ENCODE measurements around the gene PARVA. TPM values are rescaled to one million over a fixed set of nuclear protein-coding genes. Genes with fewer than 3 reads are reported as not detected.

PARVA gene
- polyA plus RNA-seq, 1 experiment: 142 TPM

DNA sequence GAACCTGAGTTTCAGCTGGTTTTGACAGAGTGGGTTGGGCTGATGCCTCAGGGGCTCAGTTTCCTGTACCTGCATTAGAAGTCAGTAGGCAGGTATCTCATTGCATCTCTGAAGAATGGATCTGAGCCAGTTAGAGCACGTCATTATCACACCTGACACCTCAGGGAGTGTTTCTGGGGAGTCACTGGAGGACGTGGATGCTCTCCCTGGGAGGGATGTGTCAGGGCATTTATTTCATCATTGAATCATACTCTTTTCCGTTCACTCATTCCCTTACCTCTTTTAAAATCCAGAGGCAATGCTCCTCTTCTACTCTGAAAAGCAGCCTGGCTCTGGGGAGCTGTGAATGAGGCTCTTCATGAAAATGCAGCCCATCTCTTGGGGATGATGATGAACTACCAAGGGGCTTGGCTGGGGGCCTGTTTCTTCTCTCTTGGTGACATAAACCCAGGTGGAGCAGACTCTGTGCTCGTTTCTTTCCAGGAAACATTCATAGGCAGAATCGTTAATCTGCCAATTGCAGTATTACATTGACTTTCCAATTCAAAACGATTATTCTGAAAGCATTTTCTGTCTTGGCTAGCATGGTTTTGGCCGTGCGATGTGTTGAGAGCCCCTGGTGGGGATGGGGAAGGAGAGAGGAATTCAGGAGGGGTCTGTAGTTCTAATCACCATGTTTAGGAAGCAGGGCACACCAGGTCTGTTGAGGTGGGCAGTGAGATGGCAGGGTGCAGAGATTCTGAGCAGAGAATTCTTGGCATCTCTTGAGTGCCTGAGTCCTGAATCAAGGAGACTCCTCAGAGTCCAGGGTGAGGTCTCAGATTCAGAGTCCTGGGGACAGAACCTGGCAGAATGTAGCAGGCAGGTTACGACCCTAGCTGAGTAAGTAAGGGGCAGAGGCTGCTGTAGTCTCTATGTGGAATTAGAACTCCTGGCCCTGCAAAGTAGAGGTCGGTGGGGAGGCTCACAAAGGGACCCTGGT lies 12.6 kb downstream of the PARVA start:
- POLR2A ChIA-PET: interaction anchor here (1.5 kb wide), 1 partner anchor 13 kb away, joined by 6 read pairs; the partner anchor contains the start of gene PARVA
- H3K4me3 ChIP-seq (ENCODE audit: low read depth, low read length): no peak overlapping the region
- H3K27ac ChIP-seq (ENCODE audit: low read depth, low read length): peak overlapping the region; percentile 33
- TF ChIP-seq, protein P1, sequence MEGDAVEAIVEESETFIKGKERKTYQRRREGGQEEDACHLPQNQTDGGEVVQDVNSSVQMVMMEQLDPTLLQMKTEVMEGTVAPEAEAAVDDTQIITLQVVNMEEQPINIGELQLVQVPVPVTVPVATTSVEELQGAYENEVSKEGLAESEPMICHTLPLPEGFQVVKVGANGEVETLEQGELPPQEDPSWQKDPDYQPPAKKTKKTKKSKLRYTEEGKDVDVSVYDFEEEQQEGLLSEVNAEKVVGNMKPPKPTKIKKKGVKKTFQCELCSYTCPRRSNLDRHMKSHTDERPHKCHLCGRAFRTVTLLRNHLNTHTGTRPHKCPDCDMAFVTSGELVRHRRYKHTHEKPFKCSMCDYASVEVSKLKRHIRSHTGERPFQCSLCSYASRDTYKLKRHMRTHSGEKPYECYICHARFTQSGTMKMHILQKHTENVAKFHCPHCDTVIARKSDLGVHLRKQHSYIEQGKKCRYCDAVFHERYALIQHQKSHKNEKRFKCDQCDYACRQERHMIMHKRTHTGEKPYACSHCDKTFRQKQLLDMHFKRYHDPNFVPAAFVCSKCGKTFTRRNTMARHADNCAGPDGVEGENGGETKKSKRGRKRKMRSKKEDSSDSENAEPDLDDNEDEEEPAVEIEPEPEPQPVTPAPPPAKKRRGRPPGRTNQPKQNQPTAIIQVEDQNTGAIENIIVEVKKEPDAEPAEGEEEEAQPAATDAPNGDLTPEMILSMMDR (IDR thresholded peaks at IDR 0.05; ENCODE audit: low read depth, low read length): no peak
- CTCF ChIA-PET: interaction anchor here (1.3 kb wide), 1 partner anchor 13 kb away, joined by 3 read pairs; the partner anchor contains the start of gene PARVA
- DNase-seq (ENCODE audit: low read depth, low spot score): no peak
- no peaks in the 10 kb centered on the region; the same call in 1 of the 2 replicates for H3K9me3 ChIP-seq (ENCODE audit: control insufficient read depth, insufficient read depth, low read length)
- no peaks in the 10 kb centered on the region for H3K27me3 ChIP-seq (ENCODE audit: control insufficient read depth, insufficient read depth, low read length)

- no peaks in the 10 kb centered on the region for H3K27me3 ChIP-seq (ENCODE audit: control insufficient read depth, insufficient read depth, low read length)
- ChIA-PET POLR2A (interaction anchor here (1.5 kb wide), 1 partner anchor 14 kb away, joined by 6 read pairs; the partner anchor contains the start of gene PARVA), CTCF (interaction anchor here (1.3 kb wide), 1 partner anchor 14 kb away, joined by 3 read pairs; the partner anchor contains the start of gene PARVA)
- TF ChIP-seq, protein P1 (IDR thresholded peaks at IDR 0.05; ENCODE audit: low read depth, low read length): no peak
- peak overlapping the region; percentile 42 for H3K27ac ChIP-seq (ENCODE audit: low read depth, low read length)
- DNase-seq (ENCODE audit: low read depth, low spot score): no peak
- H3K9me3 ChIP-seq (ENCODE audit: control insufficient read depth, insufficient read depth, low read length): no peaks in the 10 kb centered on the region; the same call in none of the 2 replicates
- H3K4me3 ChIP-seq (ENCODE audit: low read depth, low read length): no peak overlapping the region
Observed at GRCh38 chr11:12390687-12391110, 13.3 kb downstream of the PARVA start.

DNA sequence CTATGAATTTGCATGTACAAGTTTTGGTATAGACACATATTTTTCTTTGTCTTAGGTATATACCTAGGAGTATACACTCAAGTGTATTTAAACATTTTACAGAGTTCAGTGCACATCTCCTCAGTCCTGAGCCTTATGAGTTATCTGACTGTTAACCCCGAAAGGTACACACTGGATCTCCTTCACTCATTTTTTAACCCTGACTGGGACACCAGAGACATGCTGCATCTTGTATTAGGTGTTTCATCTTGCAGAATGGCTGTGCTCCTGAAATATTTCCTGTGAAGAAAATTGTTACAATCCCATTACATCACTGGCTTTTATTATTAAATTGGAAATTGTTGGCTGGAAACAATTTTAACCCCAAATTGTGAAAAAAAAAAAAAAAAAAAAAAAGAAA lies 15.3 kb downstream of the PARVA start:
- Histone ChIP-seq H3K9me3 (ENCODE audit: control insufficient read depth, insufficient read depth, low read length) (no peaks in the 10 kb centered on the region; the same call in none of the 2 replicates), H3K27ac (ENCODE audit: low read depth, low read length) (no peak overlapping the region), H3K27me3 (ENCODE audit: control insufficient read depth, insufficient read depth, low read length) (no peaks in the 10 kb centered on the region), H3K4me3 (ENCODE audit: low read depth, low read length) (no peak overlapping the region)
- CTCF ChIA-PET: interaction anchor here (0.5 to 1.4 kb wide), 2 partner anchors 19 to 61 kb away, joined by 3 read pairs; no protein-coding TSS in a partner anchor
- DNase-seq (ENCODE audit: low read depth, low spot score): no peak
- POLR2A ChIA-PET: no interaction called here
- TF ChIP-seq, protein P1 (IDR thresholded peaks at IDR 0.05; ENCODE audit: low read depth, low read length): no peak

GRCh38 chr11:12393691-12394090 lies 16.3 kb downstream of the PARVA start:
- H3K27ac ChIP-seq (ENCODE audit: low read depth, low read length): no peak overlapping the region
- no peaks in the 10 kb centered on the region; the same call in none of the 2 replicates for H3K9me3 ChIP-seq (ENCODE audit: control insufficient read depth, insufficient read depth, low read length)
- H3K27me3 ChIP-seq (ENCODE audit: control insufficient read depth, insufficient read depth, low read length): no peaks in the 10 kb centered on the region
- DNase-seq (ENCODE audit: low read depth, low spot score): no peak
- POLR2A ChIA-PET: no interaction called here
- CTCF ChIA-PET: interaction anchor here (1.4 kb wide), 1 partner anchor 62 kb away, joined by 3 read pairs; no protein-coding TSS in a partner anchor
- no peak overlapping the region for H3K4me3 ChIP-seq (ENCODE audit: low read depth, low read length)
- TF ChIP-seq, protein P1 (IDR thresholded peaks at IDR 0.05; ENCODE audit: low read depth, low read length): no peak
